B cell (primary cell): ENCODE measurements around the gene INAFM2. TPM values are rescaled to one million over a fixed set of nuclear protein-coding genes. Genes with fewer than 3 reads are reported as not detected.

Source experiments
- ATAC-seq: fragments of 200-7000 bp; cut with Tn5 transposase; one replicate; pipeline ENCODE4 v1.10.0; 2021; ENCODE audit warnings: low read depth, mild to moderate bottlenecking, moderate number of reproducible peaks, moderate library complexity
- CTCF ChIA-PET: fragments of 350-600 bp; sonication (Branson Sonifier 250); formaldehyde crosslinking; loops from one replicate; lab custom pipeline; 2021; ENCODE audit warnings: antibody characterized with exemption, inconsistent platforms; lab: Charles Lee
- POLR2A ChIA-PET: fragments of 350-600 bp; sonication (Branson Sonifier 250); formaldehyde crosslinking; loops from one replicate; lab custom pipeline; 2021; ENCODE audit warnings: antibody characterized with exemption; lab: Charles Lee
- DNase-seq: peaks from one replicate; pipeline ENCODE4 v3.0.0; 2013
- H2AFZ ChIP-seq: 2 replicates; pipeline ENCODE4 v1.6.1; 2012; ENCODE audit warnings: mild to moderate bottlenecking, low read depth, low read length; ENCODE audit not compliant: insufficient read depth, poor library complexity, severe bottlenecking
- H3K27ac ChIP-seq, 2 donors: 1 replicate in 1 of 2; 2 replicates in 1 of 2; pipeline ENCODE4 v1.5.1; 2012 to 2013; ENCODE audit warnings: low read length in 2 of 2, mild to moderate bottlenecking in 2 of 2, moderate library complexity in 1 of 2
- H3K27me3 ChIP-seq, 4 experiments: fragments of 200-600 bp in 1 of 4; sonication (generic) in 1 of 4; replicated peaks in 1 of 4; 1 replicate in 2 of 4; 2 replicates in 2 of 4; pipeline versions ENCODE4 v1.6.1 to v1.7.0; 2013 to 2016; ENCODE audit warnings: low read length in 3 of 4, mild to moderate bottlenecking in 2 of 4, mixed read lengths in 1 of 4, moderate library complexity in 1 of 4; ENCODE audit not compliant: insufficient read depth in 4 of 4, control insufficient read depth in 3 of 4; ENCODE audit errors: control extremely low read depth in 1 of 4
- H3K36me3 ChIP-seq, 2 experiments: replicated peaks in 1 of 2; 1 replicate in 1 of 2; 2 replicates in 1 of 2; pipeline versions ENCODE4 v1.6.1 to v1.7.1; 2013; ENCODE audit warnings: low read length in 1 of 2; ENCODE audit not compliant: insufficient read depth in 2 of 2, control insufficient read depth in 1 of 2; ENCODE audit errors: control extremely low read depth in 1 of 2, extremely low read depth in 1 of 2
- H3K4me1 ChIP-seq, 2 donors: fragments of 200-600 bp in 1 of 2; sonication (generic) in 1 of 2; 1 replicate in 1 of 2; 2 replicates in 1 of 2; pipeline versions ENCODE4 v1.5.1 to v1.6.1; 2013 to 2017; ENCODE audit warnings: low read length in 2 of 2; ENCODE audit not compliant: control insufficient read depth in 2 of 2, insufficient read depth in 2 of 2
- H3K4me2 ChIP-seq: replicated peaks from 2 replicates; pipeline ENCODE3; 2012; ENCODE audit warnings: mild to moderate bottlenecking, low read depth, low read length; ENCODE audit not compliant: poor library complexity, severe bottlenecking
- H3K4me3 ChIP-seq, 5 experiments: fragments of 200-600 bp in 1 of 5; sonication (generic) in 1 of 5; 1 replicate in 3 of 5; 2 replicates in 2 of 5; pipeline versions ENCODE4 v1.5.1 to v1.7.0; 2011 to 2016; ENCODE audit warnings: low read length in 4 of 5, mild to moderate bottlenecking in 4 of 5, low read depth in 2 of 5, control low read depth in 1 of 5, moderate library complexity in 1 of 5; ENCODE audit not compliant: insufficient read depth in 1 of 5; ENCODE audit errors: control extremely low read depth in 1 of 5, extremely low read depth in 1 of 5
- H3K79me2 ChIP-seq: fragments of 200-600 bp; sonication (generic); one replicate; pipeline ENCODE4 v1.6.0; 2016; ENCODE audit warnings: low read length; ENCODE audit not compliant: control insufficient read depth, insufficient read depth
- H3K9ac ChIP-seq: fragments of 200-600 bp; sonication (generic); 2 replicates; pipeline ENCODE4 v1.6.1; 2017; ENCODE audit warnings: mild to moderate bottlenecking, low read length, moderate library complexity
- H3K9me3 ChIP-seq, 3 donors: one replicate each; pipeline versions ENCODE4 v1.6.1 to v1.7.1; 2013; ENCODE audit warnings: low read length in 2 of 3; ENCODE audit not compliant: control insufficient read depth in 2 of 3, insufficient read depth in 1 of 3; ENCODE audit errors: control extremely low read depth in 1 of 3
- H4K20me1 ChIP-seq: 2 replicates; pipeline ENCODE4 v1.6.0; 2012; ENCODE audit warnings: mild to moderate bottlenecking, low read length; ENCODE audit not compliant: insufficient read depth, control insufficient read depth, poor library complexity, severe bottlenecking
- H3K27ac Mint-ChIP-seq: one replicate; pipeline ENCODE4 v1.8.0; 2021; ENCODE audit warnings: mixed read lengths
- H3K27me3 Mint-ChIP-seq: one replicate; pipeline ENCODE4 v1.8.0; 2021; ENCODE audit warnings: mixed read lengths
- H3K4me1 Mint-ChIP-seq: one replicate; pipeline ENCODE4 v1.8.0; 2021; ENCODE audit warnings: mixed read lengths
- H3K4me3 Mint-ChIP-seq: one replicate; pipeline ENCODE4 v1.8.0; 2021; ENCODE audit warnings: mixed read lengths
- H3K9me3 Mint-ChIP-seq: one replicate; pipeline ENCODE4 v1.8.0; 2022; ENCODE audit warnings: mixed read lengths; ENCODE audit not compliant: insufficient read depth
- CTCF ChIP-seq: fragments of 200-600 bp; IDR thresholded peaks from one replicate; pipeline ENCODE4 v1.8.0; 2022; ENCODE audit warnings: antibody characterized with exemption, mild to moderate bottlenecking
- EZH2 ChIP-seq: IDR thresholded peaks from 2 replicates; pipeline ENCODE4 v1.6.1; 2012; ENCODE audit warnings: borderline replicate concordance, low read depth, mild to moderate bottlenecking, moderate library complexity, low read length; ENCODE audit not compliant: insufficient read depth, poor library complexity, severe bottlenecking
- WGBS: methylation state at CpG from one replicate; pipeline ENCODE4 v1.1.5; 2013; ENCODE audit warnings: missing lambda C conversion rate; ENCODE audit not compliant: insufficient coverage; 5-methylcytosine and 5-hydroxymethylcytosine counted together
- intact Hi-C: fragments of 100-400 bp; cut with micrococcal nuclease; formaldehyde crosslinking; loops from one replicate; pipeline ENCODE4 v1.10.0; 2022
- polyA plus RNA-seq: library from polyadenylated mRNA; depleted of rRNA; stranded (reverse); fragments of >200 nt; gene quantifications from 2 replicates; pipeline ENCODE4 v1.2.3, GENCODE V29; 2012
- total RNA-seq, 2 donors: library from RNA; stranded (reverse); fragments of 120-200 nt in 1 of 2; gene quantifications; 1 replicate in 1 of 2; 2 replicates in 1 of 2; pipeline versions ENCODE4 v1.2.3 to v1.2.4, GENCODE V29; 2013 to 2022

INAFM2 gene
- total and polyA plus RNA-seq, 2 donors (not counting 1 experiment from before 2014, with no cell fraction given) = 3.0 to 7.0 TPM

- Mint-ChIP-seq H3K27ac (no peak overlapping the region), H3K9me3 (no peaks in the 10 kb centered on the region), H3K4me1 (peaks cover 26% of the 10 kb centered on the region), H3K27me3 (peaks cover 4% of the 10 kb centered on the region), H3K4me3 (no peak overlapping the region)
- Histone ChIP-seq H3K27me3 (peaks cover 0 to 12% (median 0%) of the 10 kb centered on the region in 4 experiments), H3K4me1 (peaks cover 21 to 31% of the 10 kb centered on the region in 2 donors), H3K27ac (no peak overlapping the region), H3K4me2 (peak overlapping the region; percentile 61), H2AFZ (no peak overlapping the region), H3K36me3 (no peaks in the 10 kb centered on the region), H3K4me3 (no peak overlapping the region), H3K9me3 (no peaks in the 10 kb centered on the region), H3K79me2 (no peaks in the 10 kb centered on the region), H3K9ac (no peak overlapping the region), H4K20me1 (no peaks in the 10 kb centered on the region)
- DNase-seq (no peak), ATAC-seq (no peak)
- no peak for TF ChIP-seq CTCF
- TF ChIP-seq EZH2 = no peak
- ChIA-PET CTCF (interaction anchor here (0.7 to 15.0 kb wide), 39 partner anchors 10 to 653 kb away, joined by 3 to 382 read pairs (median 5); partner anchors contain the start of genes ANKRD63, BAHD1, DISP2 and FSIP1), POLR2A (interaction anchor here (0.6 to 1.7 kb wide), 5 partner anchors 15 to 60 kb away, joined by 3 to 8 read pairs (median 4); partner anchors contain the start of gene PLCB2)
- intact Hi-C loops = no loop called here
- 88% methylated on average over 12 of the region's 19 CpGs for WGBS
These were observed 14.1 kb downstream of the INAFM2 start for GRCh38 chr15:40337597-40337996.

GRCh38 chr15:40338041-40338657 is 14.7 kb downstream of the INAFM2 start:
- peak overlapping the region; percentile 37 for H3K4me3 Mint-ChIP-seq
- Histone ChIP-seq H3K9ac (no peak overlapping the region), H4K20me1 (no peaks in the 10 kb centered on the region), H3K27me3 (peaks cover 0 to 12% (median 0%) of the 10 kb centered on the region in 4 experiments), H3K36me3 (no peaks in the 10 kb centered on the region), H3K4me3 (no peak overlapping the region), H3K27ac (no peak overlapping the region), H3K4me2 (peak overlapping the region; percentile 61), H3K79me2 (no peaks in the 10 kb centered on the region), H3K9me3 (no peaks in the 10 kb centered on the region), H2AFZ (no peak overlapping the region), H3K4me1 (peaks cover 21 to 31% of the 10 kb centered on the region in 2 donors)
- H3K4me1 Mint-ChIP-seq = peaks cover 24% of the 10 kb centered on the region
- 58% methylated on average over 8 of the region's 11 CpGs for WGBS
- no peaks in the 10 kb centered on the region for H3K9me3 Mint-ChIP-seq
- ChIA-PET CTCF (interaction anchor here (0.7 to 15.0 kb wide), 36 partner anchors 11 to 654 kb away, joined by 3 to 382 read pairs (median 5); partner anchors contain the start of genes ANKRD63, BAHD1, DISP2 and FSIP1), POLR2A (interaction anchor here (0.6 to 1.7 kb wide), 4 partner anchors 16 to 60 kb away, joined by 3 to 8 read pairs (median 4); partner anchors contain the start of gene PLCB2)
- intact Hi-C loops = loop anchor here (1.0 kb wide), 4 partner anchors 15 to 121 kb away; partner anchors contain the start of genes INAFM2 and PLCB2
- no peak overlapping the region for H3K27ac Mint-ChIP-seq
- peak; percentile 94 for ATAC-seq
- peak; percentile 84 for DNase-seq
- peaks cover 4% of the 10 kb centered on the region for H3K27me3 Mint-ChIP-seq
- TF ChIP-seq CTCF (peak; percentile 97), EZH2 (no peak)
